ENCODE measurements around the gene KRTAP4-2.

GRCh38 chr17:41177727-41178271 lies at the start of gene KRTAP4-2:
- TF ChIP-seq POLR2A (IDR thresholded peaks at IDR 0.05; ENCODE audit: low read depth, low read length) (no peak), POLR2AphosphoS5 (IDR thresholded peaks at IDR 0.05; ENCODE audit: low read depth, low read length) (no peak), TAF1 (IDR thresholded peaks at IDR 0.05; ENCODE audit: low read depth, low read length) (no peak), PAX5 (IDR thresholded peaks at IDR 0.05; ENCODE audit: insufficient read depth, low read length, severe bottlenecking) (no peak), SPI1 (IDR thresholded peaks at IDR 0.05; ENCODE audit: low read depth, low read length) (no peak), POU2F2 (IDR thresholded peaks at IDR 0.05; ENCODE audit: low read depth, low read length) (no peak)

Measured in GM12891 (cell line).